Raji (cell line): ENCODE results near the gene PRKG1.

ENCODE experiments used
- POLR2A ChIP-seq: IDR thresholded peaks from 2 replicates; pipeline ENCODE4 v1.6.1; 2011; ENCODE audit warnings: low read depth, low read length, control low read depth; ENCODE audit not compliant: insufficient read depth

PRKG1 gene

GRCh38 chr10:51176976-51177695 is 102.8 kb downstream of the PRKG1 start:
- no peak for TF ChIP-seq POLR2A

GRCh38 chr10:51178634-51179033 is 104.3 kb downstream of the PRKG1 start:
- no peak for TF ChIP-seq POLR2A

- no peak for TF ChIP-seq POLR2A
These were observed 105.9 kb downstream of the PRKG1 start for GRCh38 chr10:51180141-51180540.

GRCh38 chr10:51183783-51184182 is 109.5 kb downstream of the PRKG1 start:
- TF ChIP-seq POLR2A: no peak

- TF ChIP-seq POLR2A: no peak
These were observed 112.1 kb downstream of the PRKG1 start for GRCh38 chr10:51186361-51186760.

GRCh38 chr10:51188008-51188407 is 113.7 kb downstream of the PRKG1 start:
- TF ChIP-seq POLR2A: no peak

GRCh38 chr10:51188866-51189265 is 114.6 kb downstream of the PRKG1 start:
- TF ChIP-seq POLR2A: no peak

- TF ChIP-seq POLR2A: no peak
These were observed 122.4 kb downstream of the PRKG1 start for GRCh38 chr10:51196508-51197175.

GRCh38 chr10:51198170-51198569 is 123.9 kb downstream of the PRKG1 start:
- TF ChIP-seq POLR2A: no peak

- TF ChIP-seq POLR2A: no peak
These were observed 127.7 kb downstream of the PRKG1 start for GRCh38 chr10:51201947-51202346.

GRCh38 chr10:51203359-51203758 is 129.1 kb downstream of the PRKG1 start:
- no peak for TF ChIP-seq POLR2A

- TF ChIP-seq POLR2A: no peak
These were observed 129.8 kb downstream of the PRKG1 start for GRCh38 chr10:51204066-51204465.

GRCh38 chr10:51204701-51205100 is 130.4 kb downstream of the PRKG1 start:
- no peak for TF ChIP-seq POLR2A

GRCh38 chr10:51206500-51206899 is 132.2 kb downstream of the PRKG1 start:
- TF ChIP-seq POLR2A: no peak

- TF ChIP-seq POLR2A: no peak
These were observed 140.2 kb downstream of the PRKG1 start for GRCh38 chr10:51214207-51215196.
